ENCODE data around the gene MT2A.
A peak's percentile ranks its signal among the peaks of the same experiment; 100 is the strongest.

Gene MT2A

GRCh38 chr16:56610609-56611111 is 2.3 kb downstream of the MT2A start:
- TF ChIP-seq, protein P1, sequence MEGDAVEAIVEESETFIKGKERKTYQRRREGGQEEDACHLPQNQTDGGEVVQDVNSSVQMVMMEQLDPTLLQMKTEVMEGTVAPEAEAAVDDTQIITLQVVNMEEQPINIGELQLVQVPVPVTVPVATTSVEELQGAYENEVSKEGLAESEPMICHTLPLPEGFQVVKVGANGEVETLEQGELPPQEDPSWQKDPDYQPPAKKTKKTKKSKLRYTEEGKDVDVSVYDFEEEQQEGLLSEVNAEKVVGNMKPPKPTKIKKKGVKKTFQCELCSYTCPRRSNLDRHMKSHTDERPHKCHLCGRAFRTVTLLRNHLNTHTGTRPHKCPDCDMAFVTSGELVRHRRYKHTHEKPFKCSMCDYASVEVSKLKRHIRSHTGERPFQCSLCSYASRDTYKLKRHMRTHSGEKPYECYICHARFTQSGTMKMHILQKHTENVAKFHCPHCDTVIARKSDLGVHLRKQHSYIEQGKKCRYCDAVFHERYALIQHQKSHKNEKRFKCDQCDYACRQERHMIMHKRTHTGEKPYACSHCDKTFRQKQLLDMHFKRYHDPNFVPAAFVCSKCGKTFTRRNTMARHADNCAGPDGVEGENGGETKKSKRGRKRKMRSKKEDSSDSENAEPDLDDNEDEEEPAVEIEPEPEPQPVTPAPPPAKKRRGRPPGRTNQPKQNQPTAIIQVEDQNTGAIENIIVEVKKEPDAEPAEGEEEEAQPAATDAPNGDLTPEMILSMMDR (IDR thresholded peaks at IDR 0.05; ENCODE audit: borderline replicate concordance, extremely low read depth, low read length, poor library complexity, severe bottlenecking): no peak
- peak; percentile 23; the same call in 1 of the 3 replicates for ATAC-seq (ENCODE audit: insufficient read depth, low read depth)
- no peak overlapping the region for H3K9ac ChIP-seq (ENCODE audit: low read depth, low read length)
- peak overlapping the region; percentile 62; the same call in 1 of the 2 replicates for H3K27ac ChIP-seq (ENCODE audit: low read length)
- DNase-seq: peak; percentile 55
- no peak overlapping the region for H3K4me3 ChIP-seq (ENCODE audit: low read depth in 1 of 2, low read length in 2 of 2)
- no peaks in the 10 kb centered on the region for H4K20me1 ChIP-seq (ENCODE audit: insufficient read depth, low read length)
- H3K27me3 ChIP-seq (ENCODE audit: insufficient read depth, low read length, poor library complexity): no peaks in the 10 kb centered on the region
- no peaks in the 10 kb centered on the region for H3K79me2 ChIP-seq (ENCODE audit: insufficient read depth, low read length)
- no peaks in the 10 kb centered on the region for H3K36me3 ChIP-seq (ENCODE audit: insufficient read depth, low read length)
- peak overlapping the region; percentile 89; the same call in 1 of the 2 replicates for H3K4me2 ChIP-seq (ENCODE audit: insufficient read depth, low read length)
- H3K4me1 ChIP-seq (ENCODE audit: insufficient read depth, low read length): peaks cover 41% of the 10 kb centered on the region
- H3K9me3 ChIP-seq (ENCODE audit: insufficient read depth, low read length, severe bottlenecking): no peaks in the 10 kb centered on the region
- H2AFZ ChIP-seq (ENCODE audit: low read depth, low read length): peak overlapping the region; percentile 70

DNA sequence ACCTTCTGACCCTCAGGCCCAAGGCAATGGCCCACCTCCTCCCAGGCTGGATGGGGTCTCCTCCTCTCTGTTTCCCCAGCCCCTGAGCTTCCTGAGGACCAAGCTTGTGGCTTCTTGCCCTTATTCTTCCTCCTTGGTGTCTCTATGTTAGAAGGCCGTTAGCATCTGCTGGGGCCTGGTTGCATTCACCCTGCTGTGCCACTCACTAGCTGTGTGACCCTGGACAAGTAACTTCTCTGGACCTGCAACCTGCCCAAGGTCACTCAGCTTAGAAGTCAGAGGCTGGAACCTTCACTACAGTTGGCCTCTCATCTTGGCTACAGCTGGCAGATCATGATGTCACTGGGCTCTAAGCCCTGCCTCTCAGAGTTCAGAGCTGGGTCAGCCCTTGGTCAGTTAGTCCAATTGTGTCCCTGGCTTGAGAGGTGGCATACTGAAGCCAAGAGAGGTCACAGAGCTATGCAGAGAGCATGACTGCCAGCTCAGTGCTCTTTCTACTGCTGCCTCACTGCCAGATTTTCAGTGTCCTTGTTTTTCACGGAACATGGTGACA is 3.0 kb downstream of the MT2A start:
- peaks cover 41% of the 10 kb centered on the region for H3K4me1 ChIP-seq (ENCODE audit: insufficient read depth, low read length)
- no peaks in the 10 kb centered on the region for H4K20me1 ChIP-seq (ENCODE audit: insufficient read depth, low read length)
- no peak overlapping the region for H3K9ac ChIP-seq (ENCODE audit: low read depth, low read length)
- H3K79me2 ChIP-seq (ENCODE audit: insufficient read depth, low read length): no peaks in the 10 kb centered on the region
- H3K27ac ChIP-seq (ENCODE audit: low read length): 0 out of 2 replicates have a peak overlapping the region, but pooled peaks have one; percentile 62
- DNase-seq (no peak), ATAC-seq (ENCODE audit: insufficient read depth, low read depth) (no peak)
- H3K4me2 ChIP-seq (ENCODE audit: insufficient read depth, low read length): no peak overlapping the region
- H3K4me3 ChIP-seq (ENCODE audit: low read depth in 1 of 2, low read length in 2 of 2): no peak overlapping the region
- TF ChIP-seq, protein P1 (IDR thresholded peaks at IDR 0.05; ENCODE audit: borderline replicate concordance, extremely low read depth, low read length, poor library complexity, severe bottlenecking): no peak
- no peak for TF ChIP-seq EZH2 (IDR thresholded peaks at IDR 0.05; ENCODE audit: borderline replicate concordance, low read depth, low read length, severe bottlenecking)
- H2AFZ ChIP-seq (ENCODE audit: low read depth, low read length): no peak overlapping the region
- no peaks in the 10 kb centered on the region for H3K9me3 ChIP-seq (ENCODE audit: insufficient read depth, low read length, severe bottlenecking)
- no peaks in the 10 kb centered on the region for H3K27me3 ChIP-seq (ENCODE audit: insufficient read depth, low read length, poor library complexity)
- H3K36me3 ChIP-seq (ENCODE audit: insufficient read depth, low read length): no peaks in the 10 kb centered on the region

DNA sequence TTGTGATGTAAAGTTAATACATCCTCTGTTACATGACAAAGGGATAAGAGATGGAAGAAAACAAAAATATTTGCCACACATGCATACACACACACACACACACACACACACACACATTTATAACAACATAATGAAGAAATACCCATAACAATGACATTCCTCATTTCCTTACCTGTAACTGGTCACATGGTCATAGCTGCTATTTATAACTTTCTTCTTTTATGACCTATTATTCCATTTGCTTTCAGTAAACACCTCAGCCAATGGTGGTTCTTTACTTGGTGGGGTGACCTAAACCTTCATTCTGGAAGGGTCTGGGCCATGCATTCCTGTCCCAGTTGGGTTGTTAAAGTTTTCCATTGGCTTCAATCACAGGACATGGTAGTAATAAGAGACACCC is 5.3 kb downstream of the MT2A start:
- ATAC-seq (ENCODE audit: insufficient read depth, low read depth): no peak
- peaks cover 25% of the 10 kb centered on the region for H3K4me1 ChIP-seq (ENCODE audit: insufficient read depth, low read length)
- peaks cover 7% of the 10 kb centered on the region for H3K27me3 ChIP-seq (ENCODE audit: insufficient read depth, low read length, poor library complexity)

More for the DNA sequence above, 5.3 kb downstream of the MT2A start:
- Histone ChIP-seq H3K4me2 (ENCODE audit: insufficient read depth, low read length) (no peak overlapping the region), H3K79me2 (ENCODE audit: insufficient read depth, low read length) (no peaks in the 10 kb centered on the region), H3K4me3 (ENCODE audit: low read depth in 1 of 2, low read length in 2 of 2) (no peak overlapping the region), H3K27ac (ENCODE audit: low read length) (no peak overlapping the region), H3K9ac (ENCODE audit: low read depth, low read length) (no peak overlapping the region), H3K36me3 (ENCODE audit: insufficient read depth, low read length) (no peaks in the 10 kb centered on the region), H2AFZ (ENCODE audit: low read depth, low read length) (no peak overlapping the region), H4K20me1 (ENCODE audit: insufficient read depth, low read length) (no peaks in the 10 kb centered on the region), H3K9me3 (ENCODE audit: insufficient read depth, low read length, severe bottlenecking) (no peaks in the 10 kb centered on the region)
- DNase-seq: no peak
- TF ChIP-seq EZH2 (IDR thresholded peaks at IDR 0.05; ENCODE audit: borderline replicate concordance, low read depth, low read length, severe bottlenecking): no peak
- TF ChIP-seq, protein P1 (IDR thresholded peaks at IDR 0.05; ENCODE audit: borderline replicate concordance, extremely low read depth, low read length, poor library complexity, severe bottlenecking): no peak

All from DND-41 (cell line).